ENCODE results near the gene LAMC3. TPM values are rescaled to one million over a fixed set of nuclear protein-coding genes. Genes with fewer than 3 reads are reported as not detected.

LAMC3 gene
- total RNA-seq, 1 donor from 2014 or later, result 0.20 TPM

DNA sequence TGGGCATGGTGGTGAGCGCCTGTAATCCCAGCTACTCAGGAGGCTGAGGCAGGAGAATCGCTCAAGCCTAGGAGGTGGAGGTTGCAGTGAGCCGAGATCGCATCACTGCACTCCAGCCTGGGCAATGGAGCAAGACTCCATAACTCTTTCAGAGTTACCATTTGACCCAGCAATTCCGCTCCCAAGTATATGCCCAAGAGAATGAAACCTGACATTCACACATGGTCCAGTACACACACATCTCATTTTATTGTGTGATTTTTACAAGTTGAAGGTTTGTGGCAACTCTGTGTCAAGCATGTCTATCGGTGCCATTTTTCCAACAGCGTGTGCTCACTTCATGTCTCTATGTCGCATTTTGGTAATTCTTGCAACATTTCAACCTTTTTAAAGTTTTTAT, 45.1 kb upstream of the LAMC3 start:
- no peaks in the 10 kb centered on the region for H4K20me1 ChIP-seq (ENCODE audit: insufficient read depth, low read length)
- H3K4me3 ChIP-seq (ENCODE audit: insufficient read depth, low read depth, low read length), result no peak overlapping the region
- H3K27me3 Mint-ChIP-seq (ENCODE audit: low read depth, unreplicated experiment), result peaks cover 9% of the 10 kb centered on the region
- H3K36me3 ChIP-seq (ENCODE audit: insufficient read depth, low read length), result no peaks in the 10 kb centered on the region
- H3K4me2 ChIP-seq (ENCODE audit: low read length), result no peak overlapping the region
- no peak for DNase-seq (ENCODE audit: low read depth)
- H3K79me2 ChIP-seq (ENCODE audit: insufficient read depth, low read length), result no peaks in the 10 kb centered on the region
- no peak overlapping the region for H3K4me3 Mint-ChIP-seq (ENCODE audit: unreplicated experiment)
- H3K4me1 Mint-ChIP-seq (ENCODE audit: low read depth, unreplicated experiment), result peaks cover 6% of the 10 kb centered on the region
- no peak overlapping the region for H3K27ac ChIP-seq (ENCODE audit: low read depth, low read length)
- H3K27me3 ChIP-seq (ENCODE audit: insufficient read depth, low read length), result no peaks in the 10 kb centered on the region
- no peak for FAIRE-seq
- H3K9ac ChIP-seq (ENCODE audit: low read length), result no peak overlapping the region
- H3K9me3 Mint-ChIP-seq (ENCODE audit: unreplicated experiment), result peaks cover 13% of the 10 kb centered on the region
- no peak overlapping the region for H2AFZ ChIP-seq (ENCODE audit: low read depth, low read length)
- no peak for TF ChIP-seq EZH2 (IDR thresholded peaks at IDR 0.05; ENCODE audit: insufficient read depth, low read length)
- TF ChIP-seq, protein P1, sequence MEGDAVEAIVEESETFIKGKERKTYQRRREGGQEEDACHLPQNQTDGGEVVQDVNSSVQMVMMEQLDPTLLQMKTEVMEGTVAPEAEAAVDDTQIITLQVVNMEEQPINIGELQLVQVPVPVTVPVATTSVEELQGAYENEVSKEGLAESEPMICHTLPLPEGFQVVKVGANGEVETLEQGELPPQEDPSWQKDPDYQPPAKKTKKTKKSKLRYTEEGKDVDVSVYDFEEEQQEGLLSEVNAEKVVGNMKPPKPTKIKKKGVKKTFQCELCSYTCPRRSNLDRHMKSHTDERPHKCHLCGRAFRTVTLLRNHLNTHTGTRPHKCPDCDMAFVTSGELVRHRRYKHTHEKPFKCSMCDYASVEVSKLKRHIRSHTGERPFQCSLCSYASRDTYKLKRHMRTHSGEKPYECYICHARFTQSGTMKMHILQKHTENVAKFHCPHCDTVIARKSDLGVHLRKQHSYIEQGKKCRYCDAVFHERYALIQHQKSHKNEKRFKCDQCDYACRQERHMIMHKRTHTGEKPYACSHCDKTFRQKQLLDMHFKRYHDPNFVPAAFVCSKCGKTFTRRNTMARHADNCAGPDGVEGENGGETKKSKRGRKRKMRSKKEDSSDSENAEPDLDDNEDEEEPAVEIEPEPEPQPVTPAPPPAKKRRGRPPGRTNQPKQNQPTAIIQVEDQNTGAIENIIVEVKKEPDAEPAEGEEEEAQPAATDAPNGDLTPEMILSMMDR (IDR thresholded peaks at IDR 0.05; ENCODE audit: insufficient read depth, low read depth, low read length), result no peak
- H3K27ac Mint-ChIP-seq (ENCODE audit: unreplicated experiment), result no peak overlapping the region
- peaks cover 18% of the 10 kb centered on the region for H3K4me1 ChIP-seq (ENCODE audit: insufficient read depth, low read length)
- H3K36me3 Mint-ChIP-seq (ENCODE audit: low read depth, unreplicated experiment), result peaks cover 2% of the 10 kb centered on the region
- peaks cover 4% of the 10 kb centered on the region for H3K9me3 ChIP-seq (ENCODE audit: insufficient read depth, low read depth, low read length)

DNA sequence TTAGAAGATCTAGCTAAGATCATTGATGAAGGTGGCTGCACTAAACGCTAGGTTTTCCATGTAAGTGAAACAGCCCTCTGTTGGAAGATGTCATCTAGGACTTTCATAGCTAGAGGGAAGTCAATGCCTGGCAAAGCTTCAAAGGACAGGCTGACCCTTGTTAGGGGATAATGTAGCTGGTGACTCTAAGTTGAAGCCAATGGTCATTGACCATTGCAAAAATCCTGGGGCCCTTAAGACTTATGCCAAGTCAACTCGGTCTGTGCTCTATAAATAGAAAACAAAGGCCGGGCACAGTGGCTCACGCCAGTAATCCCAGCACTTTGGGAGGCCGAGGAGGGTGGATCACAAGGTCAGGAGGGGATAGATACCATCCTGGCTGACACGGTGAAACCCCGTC, 43.3 kb upstream of the LAMC3 start:
- Histone ChIP-seq H2AFZ (ENCODE audit: low read depth, low read length) (no peak overlapping the region), H3K27ac (ENCODE audit: low read depth, low read length) (no peak overlapping the region), H3K4me1 (ENCODE audit: insufficient read depth, low read length) (peaks cover 18% of the 10 kb centered on the region), H3K36me3 (ENCODE audit: insufficient read depth, low read length) (no peaks in the 10 kb centered on the region), H3K9ac (ENCODE audit: low read length) (no peak overlapping the region), H3K4me3 (ENCODE audit: insufficient read depth, low read depth, low read length) (no peak overlapping the region), H3K27me3 (ENCODE audit: insufficient read depth, low read length) (no peaks in the 10 kb centered on the region), H3K79me2 (ENCODE audit: insufficient read depth, low read length) (no peaks in the 10 kb centered on the region), H3K9me3 (ENCODE audit: insufficient read depth, low read depth, low read length) (peaks cover 4% of the 10 kb centered on the region), H4K20me1 (ENCODE audit: insufficient read depth, low read length) (no peaks in the 10 kb centered on the region), H3K4me2 (ENCODE audit: low read length) (no peak overlapping the region)
- no peak for DNase-seq (ENCODE audit: low read depth)
- Mint-ChIP-seq H3K27ac (ENCODE audit: unreplicated experiment) (no peak overlapping the region), H3K4me3 (ENCODE audit: unreplicated experiment) (no peak overlapping the region), H3K9me3 (ENCODE audit: unreplicated experiment) (peaks cover 10% of the 10 kb centered on the region), H3K36me3 (ENCODE audit: low read depth, unreplicated experiment) (no peaks in the 10 kb centered on the region), H3K27me3 (ENCODE audit: low read depth, unreplicated experiment) (peaks cover 6% of the 10 kb centered on the region), H3K4me1 (ENCODE audit: low read depth, unreplicated experiment) (peaks cover 6% of the 10 kb centered on the region)
- no peak for FAIRE-seq
- TF ChIP-seq, protein P1 (IDR thresholded peaks at IDR 0.05; ENCODE audit: insufficient read depth, low read depth, low read length), result no peak
- no peak for TF ChIP-seq EZH2 (IDR thresholded peaks at IDR 0.05; ENCODE audit: insufficient read depth, low read length)

GRCh38 chr9:130970052-130970451, 38.9 kb upstream of the LAMC3 start:
- Mint-ChIP-seq H3K27me3 (ENCODE audit: low read depth, unreplicated experiment) (peaks cover 31% of the 10 kb centered on the region), H3K36me3 (ENCODE audit: low read depth, unreplicated experiment) (no peaks in the 10 kb centered on the region), H3K27ac (ENCODE audit: unreplicated experiment) (no peak overlapping the region), H3K9me3 (ENCODE audit: unreplicated experiment) (peaks cover 4% of the 10 kb centered on the region), H3K4me1 (ENCODE audit: low read depth, unreplicated experiment) (no peaks in the 10 kb centered on the region), H3K4me3 (ENCODE audit: unreplicated experiment) (no peak overlapping the region)
- Histone ChIP-seq H3K79me2 (ENCODE audit: insufficient read depth, low read length) (no peaks in the 10 kb centered on the region), H3K27ac (ENCODE audit: low read depth, low read length) (no peak overlapping the region), H3K36me3 (ENCODE audit: insufficient read depth, low read length) (no peaks in the 10 kb centered on the region), H3K4me2 (ENCODE audit: low read length) (no peak overlapping the region), H2AFZ (ENCODE audit: low read depth, low read length) (no peak overlapping the region), H3K9ac (ENCODE audit: low read length) (no peak overlapping the region), H4K20me1 (ENCODE audit: insufficient read depth, low read length) (no peaks in the 10 kb centered on the region), H3K9me3 (ENCODE audit: insufficient read depth, low read depth, low read length) (no peaks in the 10 kb centered on the region), H3K4me3 (ENCODE audit: insufficient read depth, low read depth, low read length) (no peak overlapping the region), H3K4me1 (ENCODE audit: insufficient read depth, low read length) (no peaks in the 10 kb centered on the region), H3K27me3 (ENCODE audit: insufficient read depth, low read length) (peaks cover 22% of the 10 kb centered on the region)
- no peak for DNase-seq (ENCODE audit: low read depth)
- FAIRE-seq, result no peak
- TF ChIP-seq, protein P1 (IDR thresholded peaks at IDR 0.05; ENCODE audit: insufficient read depth, low read depth, low read length), result no peak
- no peak for TF ChIP-seq EZH2 (IDR thresholded peaks at IDR 0.05; ENCODE audit: insufficient read depth, low read length)

Measured in astrocyte (in vitro differentiated cells and primary cell).